Lower leg skin (tissue), 4 donors: Measurements from ENCODE around the gene AEBP1. TPM values are rescaled to one million over a fixed set of nuclear protein-coding genes. Genes with fewer than 3 reads are reported as not detected.

Experiments
- DNase-seq, 2 donors: peaks; one replicate each; pipeline ENCODE4 v3.0.0-alpha.2; 2019; ENCODE audit warnings: low spot score in 2 of 2
- H3K4me3 ChIP-seq: fragments of 200-600 bp; sonication (generic); 2 replicates; pipeline ENCODE4 v1.5.1; 2017; ENCODE audit warnings: mild to moderate bottlenecking, low read depth; ENCODE audit not compliant: poor library complexity, severe bottlenecking
- POLR2A ChIP-seq, 2 donors: fragments of 450-650 bp; IDR thresholded peaks; one replicate each; pipeline ENCODE4 v1.6.1; 2016 to 2017; ENCODE audit warnings: antibody characterized with exemption in 2 of 2, mild to moderate bottlenecking in 1 of 2, moderate library complexity in 1 of 2
- WGBS, 2 donors: methylation state at CpG; one replicate each; pipeline ENCODE4 v1.1.5; 2018; 5-methylcytosine and 5-hydroxymethylcytosine counted together
- intact Hi-C: fragments of 100-400 bp; cut with DNase I; formaldehyde crosslinking; loops from one replicate; pipeline ENCODE4 v1.15.0; 2023; ENCODE audit warnings: low total_unique reads
- total RNA-seq, 4 donors: library from RNA; depleted of rRNA; stranded (reverse); fragments of >200 nt; gene quantifications; one replicate each; pipeline ENCODE4 v1.1.0, GENCODE V29; 2016
- TF ChIP-seq, protein P1 (sequence below), 3 donors: fragments of 450-650 bp; IDR thresholded peaks; one replicate each; pipeline ENCODE4 v1.5.1; 2016; ENCODE audit warnings: antibody characterized with exemption in 3 of 3, mild to moderate bottlenecking in 3 of 3, moderate library complexity in 2 of 3

The AEBP1 gene
- total RNA-seq, 4 donors from 2014 or later, result 52.6 to 134 (median 54.6) TPM

DNA sequence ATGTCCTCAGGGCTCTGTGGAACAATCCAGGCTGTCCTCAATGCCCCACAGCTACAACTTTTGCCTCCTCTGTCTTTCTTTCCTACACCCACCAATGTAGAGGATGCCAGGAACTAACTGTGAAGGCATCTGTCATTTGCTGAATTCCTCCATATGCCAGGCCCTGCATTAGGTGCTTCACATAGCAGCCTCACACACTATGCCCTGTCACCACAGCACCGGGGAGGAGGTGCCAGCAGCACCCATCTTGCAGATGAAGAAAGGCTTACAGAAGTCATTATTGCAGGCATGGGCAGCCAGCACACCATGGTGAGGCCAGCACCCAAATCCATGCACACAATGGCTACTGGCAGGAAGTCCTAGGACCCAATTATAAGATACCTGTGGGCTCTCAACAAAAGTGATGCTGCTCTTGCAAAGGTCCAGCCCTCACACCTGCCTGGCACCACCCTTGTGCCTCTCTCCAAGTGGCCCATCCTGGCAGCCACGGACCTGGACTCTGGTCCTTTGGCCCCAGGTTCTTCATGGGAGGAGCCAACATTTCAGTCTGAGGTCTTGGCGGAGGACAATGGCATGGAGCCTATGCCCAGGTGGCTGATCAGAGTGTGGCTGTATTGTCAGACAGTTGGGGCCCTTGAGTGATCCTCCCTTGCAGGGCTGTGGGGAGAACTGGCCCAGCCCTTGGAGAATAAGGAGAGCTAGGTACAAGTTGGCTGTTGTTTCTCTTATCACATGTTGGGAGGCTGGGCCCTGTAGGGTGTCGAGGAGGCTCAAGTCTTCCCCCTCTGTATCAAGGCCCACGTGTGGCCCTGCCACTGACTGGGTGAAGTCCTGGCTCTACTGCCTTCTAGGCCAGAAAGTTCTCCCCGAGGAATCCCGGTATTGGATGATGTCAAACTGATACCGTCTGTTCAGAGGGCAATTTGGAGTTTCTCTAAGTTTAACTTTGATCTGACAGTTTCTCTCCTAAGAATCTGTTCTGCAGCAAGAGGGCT, 51.3 kb downstream of the AEBP1 start:
- peak in 1 of 2 donors; percentile 63 for DNase-seq
- intact Hi-C loops, result no loop called here
- WGBS, 2 donors, result 83 to 86% methylated on average over 8 of the region's 8 CpGs
- H3K4me3 ChIP-seq, result no peak overlapping the region
- TF ChIP-seq POLR2A (IDR thresholded peaks at IDR 0.05), result no peak
- TF ChIP-seq, protein P1, sequence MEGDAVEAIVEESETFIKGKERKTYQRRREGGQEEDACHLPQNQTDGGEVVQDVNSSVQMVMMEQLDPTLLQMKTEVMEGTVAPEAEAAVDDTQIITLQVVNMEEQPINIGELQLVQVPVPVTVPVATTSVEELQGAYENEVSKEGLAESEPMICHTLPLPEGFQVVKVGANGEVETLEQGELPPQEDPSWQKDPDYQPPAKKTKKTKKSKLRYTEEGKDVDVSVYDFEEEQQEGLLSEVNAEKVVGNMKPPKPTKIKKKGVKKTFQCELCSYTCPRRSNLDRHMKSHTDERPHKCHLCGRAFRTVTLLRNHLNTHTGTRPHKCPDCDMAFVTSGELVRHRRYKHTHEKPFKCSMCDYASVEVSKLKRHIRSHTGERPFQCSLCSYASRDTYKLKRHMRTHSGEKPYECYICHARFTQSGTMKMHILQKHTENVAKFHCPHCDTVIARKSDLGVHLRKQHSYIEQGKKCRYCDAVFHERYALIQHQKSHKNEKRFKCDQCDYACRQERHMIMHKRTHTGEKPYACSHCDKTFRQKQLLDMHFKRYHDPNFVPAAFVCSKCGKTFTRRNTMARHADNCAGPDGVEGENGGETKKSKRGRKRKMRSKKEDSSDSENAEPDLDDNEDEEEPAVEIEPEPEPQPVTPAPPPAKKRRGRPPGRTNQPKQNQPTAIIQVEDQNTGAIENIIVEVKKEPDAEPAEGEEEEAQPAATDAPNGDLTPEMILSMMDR (IDR thresholded peaks at IDR 0.05), result no peak

DNA sequence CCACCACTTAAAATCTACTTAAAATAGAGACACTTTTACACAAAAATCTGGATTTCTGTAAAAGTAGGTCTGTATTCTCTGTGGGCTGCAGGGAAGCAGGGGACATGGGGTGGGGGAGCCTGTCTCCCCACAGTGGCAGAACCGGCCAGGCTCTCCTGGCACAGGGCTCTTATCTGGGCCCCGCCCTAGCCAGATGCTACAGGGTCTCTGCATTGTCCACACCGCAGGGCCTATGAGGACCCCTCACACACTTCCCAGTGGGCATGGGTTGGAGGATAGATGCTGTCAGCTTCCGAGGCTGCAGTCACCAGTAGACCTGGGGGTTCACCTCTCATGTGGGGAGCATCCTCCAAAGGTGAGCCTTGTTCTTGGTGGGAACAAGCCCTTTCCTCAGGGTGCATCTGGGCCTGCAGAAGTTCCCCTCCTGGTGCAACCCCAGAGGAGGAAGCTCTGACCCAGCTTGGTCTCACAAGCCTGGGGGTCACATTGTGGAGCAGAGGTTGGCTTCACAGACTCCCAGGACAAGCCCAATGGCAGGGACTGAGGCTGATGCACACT, 52.4 kb downstream of the AEBP1 start:
- peak in 1 of 2 donors; percentile 74 for DNase-seq
- no peak overlapping the region for H3K4me3 ChIP-seq
- no peak for TF ChIP-seq POLR2A (IDR thresholded peaks at IDR 0.05)
- TF ChIP-seq, protein P1 (IDR thresholded peaks at IDR 0.05), result no peak
- WGBS, 2 donors, result 69 to 83% methylated on average over 3 to 4 of the region's 4 CpGs
- intact Hi-C loops, result no loop called here

DNA sequence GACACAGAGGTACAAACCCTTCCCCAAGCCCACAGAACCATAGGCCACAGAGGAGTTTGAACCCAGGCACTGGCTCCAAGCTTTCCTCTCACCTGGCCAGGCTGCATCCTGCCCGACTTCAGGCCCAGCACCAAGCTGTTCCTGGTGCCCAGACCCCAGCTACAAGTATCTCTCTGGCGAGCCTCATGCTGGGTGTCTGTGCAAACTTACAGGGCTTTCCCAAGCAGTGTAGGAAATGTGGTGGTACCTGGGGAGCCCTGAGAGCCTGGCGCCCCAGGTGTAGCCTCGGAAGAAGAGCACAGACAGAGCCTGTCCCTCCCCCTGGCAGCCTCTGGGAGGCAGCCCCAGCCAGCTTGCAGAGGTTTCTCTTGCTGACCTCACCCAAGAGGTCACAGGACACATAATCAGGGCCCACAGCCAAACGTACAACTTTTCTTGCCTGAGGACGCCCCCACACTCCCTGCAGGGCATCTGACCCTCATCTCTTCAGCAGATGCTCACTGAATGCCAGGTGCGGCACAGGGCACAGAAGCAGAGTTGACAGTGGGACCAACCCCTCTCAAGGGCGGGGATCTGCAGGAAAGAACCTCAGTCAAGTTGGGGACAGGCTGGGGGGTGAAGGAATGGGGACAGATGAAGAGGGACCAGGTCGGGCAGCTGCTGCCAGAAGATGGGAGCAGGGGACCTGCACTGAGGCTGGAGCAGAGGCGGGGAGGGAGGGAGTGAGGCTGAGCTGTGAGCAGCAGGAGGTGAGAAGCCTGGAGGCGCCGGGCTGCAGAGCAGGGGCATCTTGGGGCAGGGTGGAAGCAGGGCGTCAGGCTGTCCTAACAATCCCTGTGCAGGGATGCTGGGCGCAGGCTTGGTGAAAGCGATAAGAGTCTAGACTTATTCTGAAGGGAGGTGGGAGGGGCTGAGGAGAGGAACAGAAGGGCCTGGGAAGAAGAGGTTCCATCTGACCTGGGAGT, 53.3 kb downstream of the AEBP1 start:
- intact Hi-C loops, result no loop called here
- no peak overlapping the region for H3K4me3 ChIP-seq
- no peak for TF ChIP-seq POLR2A (IDR thresholded peaks at IDR 0.05)
- TF ChIP-seq, protein P1 (IDR thresholded peaks at IDR 0.05), result no peak
- DNase-seq, result peak in 1 of 2 donors; percentile 69
- 80 to 89% methylated on average over 12 to 15 of the region's 15 CpGs for WGBS, 2 donors

DNA sequence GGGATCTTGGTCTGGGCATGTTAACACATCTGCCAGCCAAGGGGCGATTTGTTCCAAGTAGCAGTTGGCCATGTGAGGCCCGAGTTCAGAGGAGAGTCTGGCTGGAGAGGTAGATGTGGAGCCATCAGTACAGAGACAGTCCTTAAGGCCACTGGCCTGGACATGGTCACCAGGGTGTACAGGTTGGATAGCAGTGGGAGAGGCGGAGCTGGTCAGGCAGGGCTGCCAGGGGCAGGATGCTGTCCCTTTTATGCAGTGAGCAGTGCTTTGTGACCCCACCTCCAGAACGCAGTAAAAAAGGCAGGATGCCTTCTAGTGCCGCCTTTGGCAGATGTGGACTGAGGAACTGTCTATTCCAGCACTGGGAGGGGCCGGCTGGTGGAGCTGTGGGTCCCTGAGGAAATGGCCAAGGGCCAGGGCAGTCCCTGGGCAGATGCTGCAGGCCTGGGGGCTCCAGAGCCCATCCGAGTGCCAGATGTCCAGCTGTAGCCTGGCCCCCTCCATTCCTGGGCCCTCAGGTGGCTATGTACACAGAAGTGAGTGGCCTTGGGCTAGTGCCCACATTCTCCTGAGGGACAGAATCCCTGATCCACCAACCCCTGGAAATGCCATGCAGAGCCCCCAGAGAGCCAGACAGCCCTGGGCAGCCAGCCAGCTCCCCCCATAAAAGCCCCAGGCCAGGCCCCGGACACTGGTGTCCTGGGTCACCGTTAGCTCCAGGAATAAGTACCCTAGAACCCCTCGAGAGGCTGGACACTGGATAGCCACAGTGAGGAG, 54.1 kb downstream of the AEBP1 start:
- H3K4me3 ChIP-seq, result no peak overlapping the region
- no peak for TF ChIP-seq POLR2A (IDR thresholded peaks at IDR 0.05)
- TF ChIP-seq, protein P1 (IDR thresholded peaks at IDR 0.05), result no peak
- 71 to 79% methylated on average over 8 to 9 of the region's 10 CpGs for WGBS, 2 donors
- intact Hi-C loops, result no loop called here
- peak in 1 of 2 donors; percentile 78 for DNase-seq
